Kidney (tissue), 14 donors: ENCODE data around the gene LGI2. TPM values are rescaled to one million over a fixed set of nuclear protein-coding genes. Genes with fewer than 3 reads are reported as not detected.

Source experiments
- DNase-seq, 5 donors: peaks; one replicate each; pipeline ENCODE4 v3.0.0-alpha.2; 2013 to 2020
- FAIRE-seq: peaks from 2 replicates; lab custom pipeline; 2012; peaks lifted over from hg19 to GRCh38; lab: Jason Lieb, UNC
- H3K27ac ChIP-seq, 2 donors: one replicate each; pipeline ENCODE4 v1.7.0; 2013; ENCODE audit warnings: low read depth in 2 of 2, low read length in 2 of 2, inconsistent platforms in 1 of 2
- H3K27me3 ChIP-seq: one replicate; pipeline ENCODE4 v1.7.1; 2013; ENCODE audit warnings: low read length, inconsistent platforms; ENCODE audit not compliant: control insufficient read depth, insufficient read depth
- H3K36me3 ChIP-seq, 3 donors: one replicate each; pipeline versions ENCODE4 v1.7.0 to v1.7.1; 2013; ENCODE audit warnings: low read length in 3 of 3, control low read depth in 1 of 3, inconsistent platforms in 1 of 3; ENCODE audit not compliant: insufficient read depth in 3 of 3, control insufficient read depth in 2 of 3
- H3K4me1 ChIP-seq, 3 donors: one replicate each; pipeline versions ENCODE4 v1.7.0 to v1.7.1; 2013; ENCODE audit warnings: low read length in 3 of 3, inconsistent platforms in 1 of 3, low read depth in 1 of 3; ENCODE audit not compliant: control insufficient read depth in 2 of 3, insufficient read depth in 2 of 3
- H3K4me3 ChIP-seq, 3 donors: one replicate each; pipeline versions ENCODE4 v1.7.0 to v1.8.1; 2013; ENCODE audit warnings: low read length in 3 of 3, control low read depth in 1 of 3, inconsistent platforms in 1 of 3
- H3K9ac ChIP-seq, 3 donors: one replicate each; pipeline versions ENCODE4 v1.7.0 to v1.7.1; 2013; ENCODE audit warnings: low read length in 3 of 3, control low read depth in 1 of 3, inconsistent platforms in 1 of 3
- H3K9me3 ChIP-seq, 3 donors: one replicate each; pipeline versions ENCODE4 v1.7.0 to v1.7.1; 2013; ENCODE audit warnings: low read length in 3 of 3, control low read depth in 1 of 3, inconsistent platforms in 1 of 3; ENCODE audit not compliant: control insufficient read depth in 2 of 3, insufficient read depth in 1 of 3
- CTCF ChIP-seq: IDR thresholded peaks from 3 replicates; pipeline ENCODE4 v1.5.1; 2012; ENCODE audit warnings: mild to moderate bottlenecking, moderate library complexity, borderline replicate concordance; ENCODE audit not compliant: insufficient read depth; ENCODE audit errors: extremely low read depth
- intact Hi-C: fragments of 100-400 bp; cut with DNase I; formaldehyde crosslinking; loops from one replicate; pipeline ENCODE4 v1.11.1; 2022
- polyA plus RNA-seq: library from polyadenylated mRNA; stranded (reverse); fragments of 350-450 nt; fragmentation: Illumina TruSeq; extraction: RNeasy Lipid Tissue Mini Kit (QIAGEN cat#74804); gene quantifications from one replicate; pipeline ENCODE4 v1.2.3, GENCODE V29; 2014; ENCODE audit warnings: low read depth, low replicate concordance; ENCODE audit not compliant: insufficient read depth
- total RNA-seq: library from RNA; stranded (reverse); fragmentation: NEBNext Ultra II Directional; extraction: Animal tissue kit (Norgen Biotek cat#: 25700); gene quantifications from one replicate; pipeline ENCODE4 v1.2.1, GENCODE V29; 2021
- donor health status: control.
- donor health status: control.
- donor health status: control.
- donor health status: control.
- donor health status: control.
- donor health status: DM: yes; HTN: yes; CAD: no.
- donor health status: Normal renal cell carcinoma (clear cell type).

Gene LGI2
- total and polyA plus RNA-seq, 2 donors from 2014 or later, result 4.8 to 7.5 TPM

GRCh38 chr4:24984602-24985532 lies 45.9 kb downstream of the LGI2 start:
- Histone ChIP-seq H3K27ac (no peak overlapping the region), H3K9ac (no peak overlapping the region), H3K9me3 (no peaks in the 10 kb centered on the region), H3K36me3 (no peaks in the 10 kb centered on the region), H3K27me3 (no peaks in the 10 kb centered on the region), H3K4me3 (no peak overlapping the region), H3K4me1 (peaks cover 0 to 5% (median 0%) of the 10 kb centered on the region in 3 donors)
- DNase-seq (peak in 1 of 5 donors; percentile 19), FAIRE-seq (no peak)
- intact Hi-C loops, result no loop called here
- no peak for TF ChIP-seq CTCF

GRCh38 chr4:24980740-24981139 lies 50.0 kb downstream of the LGI2 start:
- Histone ChIP-seq H3K4me1 (no peaks in the 10 kb centered on the region), H3K27ac (no peak overlapping the region), H3K9me3 (no peaks in the 10 kb centered on the region), H3K27me3 (no peaks in the 10 kb centered on the region), H3K9ac (no peak overlapping the region), H3K4me3 (no peak overlapping the region), H3K36me3 (no peaks in the 10 kb centered on the region)
- intact Hi-C loops, result no loop called here
- no peak for DNase-seq
- TF ChIP-seq CTCF, result no peak
- no peak for FAIRE-seq

- H3K36me3 ChIP-seq, result no peaks in the 10 kb centered on the region
- FAIRE-seq, result no peak
- no peaks in the 10 kb centered on the region for H3K9me3 ChIP-seq
- intact Hi-C loops, result no loop called here
- no peaks in the 10 kb centered on the region for H3K27me3 ChIP-seq
- H3K4me1 ChIP-seq, result no peaks in the 10 kb centered on the region
- TF ChIP-seq CTCF, result peak; percentile 75
- H3K27ac ChIP-seq, result peak overlapping the region in 1 of 2 donors; percentile 51
- no peak overlapping the region for H3K9ac ChIP-seq
- peak in 4 of 5 donors; percentile 68 to 82 (median 74) for DNase-seq
- H3K4me3 ChIP-seq, result peak overlapping the region in 1 of 3 donors; percentile 32
Observed at GRCh38 chr4:24980064-24980690, 50.6 kb downstream of the LGI2 start.
